ENCODE results near the gene SFXN3. TPM values are rescaled to one million over a fixed set of nuclear protein-coding genes. Genes with fewer than 3 reads are reported as not detected.

SFXN3 gene
- total RNA-seq, 4 donors from 2014 or later, result 35.8 to 56.8 (median 43.3) TPM

- Histone ChIP-seq H3K4me1 (peaks cover 3 to 7% of the 10 kb centered on the region in 2 donors), H3K27me3 (peaks cover 22% of the 10 kb centered on the region)
- 98 to 100% methylated on average over 3 of the region's 3 CpGs for WGBS, 2 donors
These were observed 21.3 kb downstream of the SFXN3 start for GRCh38 chr10:101052285-101052684.

GRCh38 chr10:101053516-101053915, 22.5 kb downstream of the SFXN3 start:
- Histone ChIP-seq H3K27me3 (peaks cover 12% of the 10 kb centered on the region), H3K4me3 (replicated peaks in 1 of 3) (no peak overlapping the region), H3K4me1 (peaks cover 3 to 7% of the 10 kb centered on the region in 2 donors), H3K9me3 (no peaks in the 10 kb centered on the region), H3K27ac (no peak overlapping the region), H3K36me3 (no peaks in the 10 kb centered on the region)
- TF ChIP-seq POLR2A (IDR thresholded peaks at IDR 0.05) (no peak), CTCF (IDR thresholded peaks at IDR 0.05) (no peak)
- intact Hi-C loops (cut with DNase I), result no loop called here
- DNase-seq, result no peak

More at GRCh38 chr10:101052285-101052684, 21.3 kb downstream of the SFXN3 start:
- H3K36me3 ChIP-seq, result no peaks in the 10 kb centered on the region
- no peaks in the 10 kb centered on the region for H3K9me3 ChIP-seq
- intact Hi-C loops (cut with DNase I), result no loop called here
- H3K27ac ChIP-seq, result no peak overlapping the region
- no peak for DNase-seq
- H3K4me3 ChIP-seq (replicated peaks in 1 of 3), result no peak overlapping the region
- no peak for TF ChIP-seq POLR2A (IDR thresholded peaks at IDR 0.05)
- no peak for TF ChIP-seq CTCF (IDR thresholded peaks at IDR 0.05)

GRCh38 chr10:101054351-101054750, 23.3 kb downstream of the SFXN3 start:
- Histone ChIP-seq H3K9me3 (no peaks in the 10 kb centered on the region), H3K27ac (no peak overlapping the region), H3K36me3 (no peaks in the 10 kb centered on the region), H3K4me1 (peaks cover 3 to 7% of the 10 kb centered on the region in 2 donors), H3K27me3 (peaks cover 6% of the 10 kb centered on the region), H3K4me3 (replicated peaks in 1 of 3) (no peak overlapping the region)
- 95% methylated on average over 1 of the region's 1 CpG for WGBS, 2 donors
- intact Hi-C loops (cut with DNase I), result no loop called here
- no peak for TF ChIP-seq CTCF (IDR thresholded peaks at IDR 0.05)
- no peak for TF ChIP-seq POLR2A (IDR thresholded peaks at IDR 0.05)
- no peak for DNase-seq

- TF ChIP-seq POLR2A (IDR thresholded peaks at IDR 0.05) (no peak), CTCF (IDR thresholded peaks at IDR 0.05) (no peak)
- no peak overlapping the region for H3K27ac ChIP-seq
- H3K36me3 ChIP-seq, result no peaks in the 10 kb centered on the region
- 85 to 93% methylated on average over 5 of the region's 5 CpGs for WGBS, 2 donors
- H3K4me3 ChIP-seq (replicated peaks in 1 of 3), result no peak overlapping the region
- DNase-seq, result no peak
- intact Hi-C loops (cut with DNase I), result no loop called here
- H3K4me1 ChIP-seq, result peaks cover 3 to 7% of the 10 kb centered on the region in 2 donors
- peaks cover 3% of the 10 kb centered on the region for H3K27me3 ChIP-seq
- H3K9me3 ChIP-seq, result no peaks in the 10 kb centered on the region
These were observed 23.8 kb downstream of the SFXN3 start for GRCh38 chr10:101054876-101055275.

GRCh38 chr10:101055411-101055810, 24.4 kb downstream of the SFXN3 start:
- Histone ChIP-seq H3K27ac (no peak overlapping the region), H3K27me3 (no peaks in the 10 kb centered on the region), H3K4me3 (replicated peaks in 1 of 3) (no peak overlapping the region), H3K4me1 (peaks cover 0 to 5% of the 10 kb centered on the region in 2 donors), H3K36me3 (no peaks in the 10 kb centered on the region), H3K9me3 (no peaks in the 10 kb centered on the region)
- DNase-seq, result no peak
- 85 to 86% methylated on average over 4 of the region's 4 CpGs for WGBS, 2 donors
- intact Hi-C loops (cut with DNase I), result no loop called here
- TF ChIP-seq POLR2A (IDR thresholded peaks at IDR 0.05) (no peak), CTCF (IDR thresholded peaks at IDR 0.05) (no peak)
